Adrenal gland (tissue), 5 donors: ENCODE measurements around the gene KDM2B.

Experiments
- CTCF ChIP-seq, 6 experiments: fragments of 450-650 bp in 4 of 6; fragments of 200-600 bp in 2 of 6; sonication (generic) in 1 of 6; IDR thresholded peaks; 1 replicate in 5 of 6; 2 replicates in 1 of 6; pipeline versions ENCODE4 v1.5.1 to v1.8.0; 2016 to 2021; ENCODE audit warnings: antibody characterized with exemption in 6 of 6, mild to moderate bottlenecking in 2 of 6, moderate library complexity in 1 of 6
- POLR2A ChIP-seq, 2 donors: fragments of 450-650 bp; IDR thresholded peaks; one replicate each; pipeline ENCODE4 v1.6.1; 2017; ENCODE audit warnings: antibody characterized with exemption in 2 of 2, mild to moderate bottlenecking in 2 of 2, moderate library complexity in 1 of 2
- donor health status: DM: no; HTN: no; CAD: no.

DNA sequence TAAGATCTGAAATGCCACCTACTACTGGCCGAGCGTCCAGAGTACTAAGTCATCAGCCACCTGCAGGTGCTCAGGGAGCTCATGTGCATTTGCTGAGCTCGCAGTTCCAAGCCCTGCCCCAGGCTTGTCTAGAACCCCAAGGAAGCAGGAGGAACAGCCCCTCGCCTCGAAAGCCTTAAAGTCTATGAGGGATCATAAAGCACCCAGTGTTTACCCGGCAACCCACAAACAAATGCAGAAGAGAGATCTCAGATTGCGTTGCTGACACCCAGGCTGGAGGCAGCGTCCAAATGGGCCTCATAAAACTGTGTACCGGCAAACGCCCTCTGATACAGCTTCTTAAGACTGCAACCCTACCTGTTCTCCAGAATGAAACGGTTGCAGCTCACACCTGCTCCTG, 6.8 kb downstream of the KDM2B start:
- no peak for TF ChIP-seq POLR2A (IDR thresholded peaks at IDR 0.05)
- TF ChIP-seq CTCF (IDR thresholded peaks at IDR 0.05) = no peak
